ENCODE data around the gene PCDHB13.
"Not testable (repeated sequence)": the region's sequence is repeated elsewhere in the genome, so short reads cannot be mapped to it uniquely, and the experiment has no call there.

Gene PCDHB13

DNA sequence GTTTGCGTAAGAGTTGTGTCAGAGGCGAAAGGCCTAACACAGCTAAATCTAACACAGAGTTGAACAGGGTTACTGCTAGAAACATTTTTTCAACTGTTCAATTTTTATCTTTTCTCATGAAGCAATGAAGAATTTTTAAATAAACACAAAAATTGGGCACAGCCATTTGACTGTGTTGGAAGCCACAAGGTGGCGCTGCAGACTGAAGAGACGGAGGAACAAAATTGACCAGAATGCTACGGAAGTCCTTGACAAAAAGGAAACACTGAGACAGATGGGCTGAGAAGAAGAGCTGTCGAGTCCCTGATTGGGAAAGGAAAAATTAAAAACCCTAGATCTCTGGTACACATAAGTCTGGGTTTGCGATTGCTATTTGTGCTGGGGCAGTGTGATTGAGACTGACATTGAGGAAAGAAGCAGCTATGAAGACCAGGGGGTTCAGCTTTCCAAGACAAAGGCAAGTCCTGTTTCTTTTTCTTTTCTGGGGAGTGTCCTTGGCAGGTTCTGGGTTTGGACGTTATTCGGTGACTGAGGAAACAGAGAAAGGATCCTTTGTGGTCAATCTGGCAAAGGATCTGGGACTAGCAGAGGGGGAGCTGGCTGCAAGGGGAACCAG lies 26.7 kb upstream of the PCDHB13 start, which contains the start of gene PCDHB9:
Gene PCDHB9 (plus strand): TSS at position 265 of the 616 bp plus-strand sequence. CDS start 158 bp downstream, at position 423.
- H3K4me3 ChIP-seq (ENCODE audit: low read depth, low read length) = no peak within 1 kb of the TSS
- TF ChIP-seq, protein P1, sequence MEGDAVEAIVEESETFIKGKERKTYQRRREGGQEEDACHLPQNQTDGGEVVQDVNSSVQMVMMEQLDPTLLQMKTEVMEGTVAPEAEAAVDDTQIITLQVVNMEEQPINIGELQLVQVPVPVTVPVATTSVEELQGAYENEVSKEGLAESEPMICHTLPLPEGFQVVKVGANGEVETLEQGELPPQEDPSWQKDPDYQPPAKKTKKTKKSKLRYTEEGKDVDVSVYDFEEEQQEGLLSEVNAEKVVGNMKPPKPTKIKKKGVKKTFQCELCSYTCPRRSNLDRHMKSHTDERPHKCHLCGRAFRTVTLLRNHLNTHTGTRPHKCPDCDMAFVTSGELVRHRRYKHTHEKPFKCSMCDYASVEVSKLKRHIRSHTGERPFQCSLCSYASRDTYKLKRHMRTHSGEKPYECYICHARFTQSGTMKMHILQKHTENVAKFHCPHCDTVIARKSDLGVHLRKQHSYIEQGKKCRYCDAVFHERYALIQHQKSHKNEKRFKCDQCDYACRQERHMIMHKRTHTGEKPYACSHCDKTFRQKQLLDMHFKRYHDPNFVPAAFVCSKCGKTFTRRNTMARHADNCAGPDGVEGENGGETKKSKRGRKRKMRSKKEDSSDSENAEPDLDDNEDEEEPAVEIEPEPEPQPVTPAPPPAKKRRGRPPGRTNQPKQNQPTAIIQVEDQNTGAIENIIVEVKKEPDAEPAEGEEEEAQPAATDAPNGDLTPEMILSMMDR (IDR thresholded peaks at IDR 0.05; ENCODE audit: borderline replicate concordance, insufficient read depth, low read depth, low read length) = peak; percentile 18; the same call in 1 of the 2 replicates

DNA sequence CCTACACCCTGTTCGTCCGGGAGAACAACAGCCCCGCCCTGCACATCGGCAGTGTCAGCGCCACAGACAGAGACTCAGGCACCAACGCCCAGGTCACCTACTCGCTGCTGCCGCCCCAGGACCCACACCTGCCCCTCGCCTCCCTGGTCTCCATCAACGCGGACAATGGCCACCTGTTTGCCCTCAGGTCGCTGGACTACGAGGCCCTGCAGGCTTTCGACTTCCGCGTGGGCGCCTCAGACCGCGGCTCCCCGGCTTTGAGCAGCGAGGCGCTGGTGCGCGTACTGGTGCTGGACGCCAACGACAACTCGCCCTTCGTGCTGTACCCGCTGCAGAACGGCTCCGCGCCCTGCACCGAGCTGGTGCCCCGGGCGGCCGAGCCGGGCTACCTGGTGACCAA lies 25.0 kb upstream of the PCDHB13 start:
- H3K4me3 ChIP-seq (ENCODE audit: low read depth, low read length) = not testable (repeated sequence)

DNA sequence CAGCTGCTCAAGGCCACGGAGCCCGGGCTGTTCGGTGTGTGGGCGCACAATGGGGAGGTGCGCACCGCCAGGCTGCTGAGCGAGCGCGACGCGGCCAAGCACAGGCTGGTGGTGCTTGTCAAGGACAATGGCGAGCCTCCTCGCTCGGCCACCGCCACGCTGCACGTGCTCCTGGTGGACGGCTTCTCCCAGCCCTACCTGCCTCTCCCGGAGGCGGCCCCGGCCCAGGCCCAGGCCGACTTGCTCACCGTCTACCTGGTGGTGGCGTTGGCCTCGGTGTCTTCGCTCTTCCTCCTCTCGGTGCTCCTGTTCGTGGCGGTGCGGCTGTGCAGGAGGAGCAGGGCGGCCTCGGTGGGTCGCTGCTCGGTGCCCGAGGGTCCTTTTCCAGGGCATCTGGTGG lies 24.6 kb upstream of the PCDHB13 start:
- H3K4me3 ChIP-seq (ENCODE audit: low read depth, low read length) = not testable (repeated sequence)

DNA sequence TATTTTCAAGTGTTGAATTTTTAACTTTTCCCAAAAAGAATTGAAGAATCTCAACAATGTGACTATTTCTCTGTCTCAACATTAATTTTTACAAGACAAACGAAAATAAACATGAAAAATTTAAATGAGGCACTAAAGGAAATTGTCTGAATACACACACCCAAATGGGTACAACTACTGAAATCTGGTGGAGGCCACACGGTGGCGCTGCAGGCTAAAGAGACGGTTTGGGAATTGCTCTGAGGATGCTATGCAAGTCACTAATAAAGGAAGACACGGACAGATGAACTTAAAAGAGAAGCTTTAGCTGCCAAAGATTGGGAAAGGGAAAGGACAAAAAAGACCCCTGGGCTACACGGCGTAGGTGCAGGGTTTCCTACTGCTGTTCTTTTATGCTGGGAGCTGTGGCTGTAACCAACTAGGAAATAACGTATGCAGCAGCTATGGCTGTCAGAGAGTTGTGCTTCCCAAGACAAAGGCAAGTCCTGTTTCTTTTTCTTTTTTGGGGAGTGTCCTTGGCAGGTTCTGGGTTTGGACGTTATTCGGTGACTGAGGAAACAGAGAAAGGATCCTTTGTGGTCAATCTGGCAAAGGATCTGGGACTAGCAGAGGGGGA lies 21.5 kb upstream of the PCDHB13 start, which contains the start of gene PCDHB10:
Gene PCDHB10 (plus strand): TSS at position 244 of the 616 bp plus-strand sequence. CDS start 200 bp downstream, at position 444.
- H3K4me3 ChIP-seq (ENCODE audit: low read depth, low read length) = no peak within 1 kb of the TSS
- TF ChIP-seq, protein P1 (IDR thresholded peaks at IDR 0.05; ENCODE audit: borderline replicate concordance, insufficient read depth, low read depth, low read length) = peak; percentile 34; the same call in 1 of the 2 replicates

DNA sequence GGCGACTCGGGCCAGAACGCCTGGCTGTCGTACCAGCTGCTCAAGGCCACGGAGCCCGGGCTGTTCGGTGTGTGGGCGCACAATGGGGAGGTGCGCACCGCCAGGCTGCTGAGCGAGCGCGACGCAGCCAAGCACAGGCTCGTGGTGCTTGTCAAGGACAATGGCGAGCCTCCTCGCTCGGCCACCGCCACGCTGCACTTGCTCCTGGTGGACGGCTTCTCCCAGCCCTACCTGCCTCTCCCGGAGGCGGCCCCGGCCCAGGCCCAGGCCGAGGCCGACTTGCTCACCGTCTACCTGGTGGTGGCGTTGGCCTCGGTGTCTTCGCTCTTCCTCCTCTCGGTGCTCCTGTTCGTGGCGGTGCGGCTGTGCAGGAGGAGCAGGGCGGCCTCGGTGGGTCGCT lies 19.4 kb upstream of the PCDHB13 start:
- H3K4me3 ChIP-seq (ENCODE audit: low read depth, low read length) = not testable (repeated sequence)

DNA sequence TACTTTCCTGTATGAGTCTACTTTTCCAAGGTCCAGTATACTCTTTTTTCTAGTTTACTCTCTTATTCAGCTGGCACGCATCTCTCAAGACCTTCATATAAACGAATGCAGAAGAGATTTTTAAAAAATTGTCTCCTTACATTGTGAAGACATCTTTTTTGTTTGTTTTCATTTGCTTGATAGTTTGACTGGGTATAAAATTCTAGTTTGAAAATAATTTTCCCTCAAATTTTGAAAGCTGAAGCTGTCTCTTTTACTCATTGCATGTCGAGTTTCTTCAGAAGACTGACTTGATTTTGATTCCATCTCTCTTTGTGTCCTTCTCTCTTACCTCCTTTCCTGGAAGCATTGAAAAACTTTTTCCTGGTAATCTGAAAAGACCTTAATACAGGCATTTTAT lies 17.4 kb upstream of the PCDHB13 start:
- H3K4me3 ChIP-seq (ENCODE audit: low read depth, low read length) = no peak overlapping the region
- TF ChIP-seq, protein P1 (IDR thresholded peaks at IDR 0.05; ENCODE audit: borderline replicate concordance, insufficient read depth, low read depth, low read length) = no peak

DNA sequence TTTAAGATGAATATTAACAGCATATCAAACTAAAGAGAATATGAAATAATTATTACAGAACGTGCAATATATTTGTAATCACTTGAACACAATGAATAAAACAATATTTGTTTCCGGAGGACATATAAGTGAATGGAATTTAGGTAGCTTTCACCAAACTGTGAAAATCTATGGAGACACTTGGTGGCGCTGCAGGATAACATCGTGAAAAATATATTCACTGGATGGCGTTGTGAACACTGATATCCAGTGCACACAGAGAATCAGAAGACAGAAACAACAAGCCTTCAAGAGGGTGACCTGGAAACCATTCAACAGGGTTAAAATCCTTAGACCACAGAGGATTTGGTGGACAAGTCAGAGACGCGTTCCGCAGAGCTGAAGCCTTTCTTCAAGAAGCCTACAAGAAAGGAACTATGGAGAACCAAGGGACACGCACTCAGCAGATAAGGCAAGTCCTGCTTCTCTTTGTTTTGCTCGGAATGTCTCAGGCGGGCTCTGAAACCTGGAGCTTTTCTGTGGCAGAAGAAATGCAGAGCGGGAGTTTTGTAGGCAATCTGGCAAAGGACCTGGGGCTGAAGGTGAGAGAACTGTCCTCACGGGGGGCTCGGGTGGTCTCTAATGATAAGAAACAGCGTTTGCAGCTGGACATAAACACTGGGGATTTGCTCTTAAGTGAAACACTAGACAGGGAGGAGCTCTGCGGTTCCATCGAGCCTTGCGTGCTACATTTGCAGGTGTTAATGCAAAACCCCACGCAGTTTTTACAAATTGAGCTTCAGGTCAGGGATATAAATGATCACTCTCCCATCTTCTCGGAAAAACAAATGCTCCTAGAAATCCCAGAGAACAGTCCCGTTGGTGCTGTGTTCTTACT lies 14.1 kb upstream of the PCDHB13 start, which contains the start of gene PCDHB11:
Gene PCDHB11 (plus strand): TSS at position 269 of the 877 bp plus-strand sequence. CDS start 148 bp downstream, at position 417.
- no peak within 1 kb of the TSS for H3K4me3 ChIP-seq (ENCODE audit: low read depth, low read length)
- TF ChIP-seq, protein P1 (IDR thresholded peaks at IDR 0.05; ENCODE audit: borderline replicate concordance, insufficient read depth, low read depth, low read length) = no peak

DNA sequence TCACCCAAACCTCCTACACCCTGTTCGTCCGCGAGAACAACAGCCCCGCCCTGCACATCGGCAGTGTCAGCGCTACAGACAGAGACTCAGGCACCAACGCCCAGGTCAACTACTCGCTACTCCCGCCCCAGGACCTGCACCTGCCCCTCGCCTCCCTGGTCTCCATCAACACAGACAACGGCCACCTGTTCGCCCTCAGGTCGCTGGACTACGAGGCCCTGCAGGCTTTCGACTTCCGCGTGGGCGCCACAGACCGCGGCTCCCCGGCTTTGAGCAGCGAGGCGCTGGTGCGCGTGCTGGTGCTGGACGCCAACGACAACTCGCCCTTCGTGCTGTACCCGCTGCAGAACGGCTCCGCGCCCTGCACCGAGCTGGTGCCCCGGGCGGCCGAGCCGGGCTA lies 12.6 kb upstream of the PCDHB13 start:
- H3K4me3 ChIP-seq (ENCODE audit: low read depth, low read length) = not testable (repeated sequence)

DNA sequence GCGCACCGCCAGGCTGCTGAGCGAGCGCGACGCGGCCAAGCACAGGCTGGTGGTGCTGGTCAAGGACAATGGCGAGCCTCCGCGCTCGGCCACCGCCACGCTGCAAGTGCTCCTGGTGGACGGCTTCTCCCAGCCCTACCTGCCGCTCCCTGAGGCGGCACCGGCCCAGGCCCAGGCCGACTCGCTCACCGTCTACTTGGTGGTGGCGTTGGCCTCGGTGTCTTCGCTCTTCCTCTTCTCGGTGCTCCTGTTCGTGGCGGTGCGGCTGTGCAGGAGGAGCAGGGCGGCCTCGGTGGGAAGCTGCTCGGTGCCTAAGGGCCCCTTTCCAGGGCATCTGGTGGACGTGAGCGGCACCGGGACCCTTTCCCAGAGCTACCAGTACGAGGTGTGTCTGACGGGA lies 12.1 kb upstream of the PCDHB13 start:
- H3K4me3 ChIP-seq (ENCODE audit: low read depth, low read length) = not testable (repeated sequence)
